Subcutaneous abdominal adipose tissue (tissue), 5 donors: ENCODE measurements around the gene SLC43A3.

ENCODE experiments used
- H3K27ac ChIP-seq: one replicate; pipeline ENCODE4 v1.7.0; 2013; ENCODE audit warnings: low read depth, mild to moderate bottlenecking, inconsistent platforms, low read length, moderate library complexity
- H3K27me3 ChIP-seq, 5 donors: one replicate each; pipeline ENCODE4 v1.7.0; 2013; ENCODE audit warnings: low read length in 5 of 5, inconsistent platforms in 1 of 5; ENCODE audit not compliant: control insufficient read depth in 5 of 5, insufficient read depth in 4 of 5
- H3K36me3 ChIP-seq, 5 donors: one replicate each; pipeline ENCODE4 v1.7.0; 2013; ENCODE audit warnings: low read length in 5 of 5; ENCODE audit not compliant: control insufficient read depth in 5 of 5, insufficient read depth in 5 of 5
- H3K4me1 ChIP-seq, 5 donors: one replicate each; pipeline ENCODE4 v1.7.0; 2013; ENCODE audit warnings: low read length in 5 of 5, mild to moderate bottlenecking in 3 of 5, moderate library complexity in 1 of 5; ENCODE audit not compliant: control insufficient read depth in 5 of 5, insufficient read depth in 5 of 5
- H3K4me3 ChIP-seq, 5 donors: one replicate each; pipeline ENCODE4 v1.7.0; 2013; ENCODE audit warnings: low read length in 5 of 5, low read depth in 1 of 5
- H3K9ac ChIP-seq, 5 donors: one replicate each; pipeline ENCODE4 v1.7.0; 2013; ENCODE audit warnings: low read length in 5 of 5, mild to moderate bottlenecking in 4 of 5, moderate library complexity in 3 of 5
- H3K9me3 ChIP-seq, 5 donors: one replicate each; pipeline ENCODE4 v1.7.0; 2013; ENCODE audit warnings: low read length in 5 of 5; ENCODE audit not compliant: control insufficient read depth in 5 of 5
- donor health status: healthy.
- donor health status: healthy.
- donor health status: healthy.
- donor health status: healthy.
- donor health status: healthy.

SLC43A3 gene

DNA sequence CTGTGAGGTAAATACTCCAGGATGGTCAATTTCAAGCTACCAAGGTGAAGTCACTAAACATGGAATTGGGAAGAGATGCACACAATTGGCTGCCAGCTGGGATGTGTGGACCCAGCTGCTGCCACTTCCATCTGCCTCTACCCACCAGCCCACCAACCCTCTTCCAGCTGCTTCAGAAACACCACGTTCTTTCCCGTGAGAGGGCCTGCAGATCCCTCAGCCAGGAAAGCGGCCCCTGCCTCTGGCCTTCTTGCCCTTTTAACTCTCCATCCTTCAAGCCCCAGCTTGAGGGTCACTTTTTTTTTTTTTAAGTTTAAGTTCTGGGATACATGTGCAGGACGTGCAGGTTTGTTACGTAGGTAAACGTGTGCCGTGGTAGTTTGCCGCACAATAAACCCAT, 65.9 kb downstream of the SLC43A3 start:
- peaks cover 0 to 2% (median 0%) of the 10 kb centered on the region in 5 donors for H3K9me3 ChIP-seq
- H3K4me3 ChIP-seq: no peak overlapping the region
- no peak overlapping the region for H3K9ac ChIP-seq
- H3K36me3 ChIP-seq: no peaks in the 10 kb centered on the region
- H3K27ac ChIP-seq: no peak overlapping the region
- peaks cover 0 to 3% (median 0%) of the 10 kb centered on the region in 5 donors for H3K4me1 ChIP-seq
- H3K27me3 ChIP-seq: peaks cover 0 to 5% (median 0%) of the 10 kb centered on the region in 5 donors

GRCh38 chr11:57359896-57360690, 66.8 kb downstream of the SLC43A3 start:
- Histone ChIP-seq H3K27ac (no peak overlapping the region), H3K27me3 (peaks cover 0 to 5% (median 0%) of the 10 kb centered on the region in 5 donors), H3K9ac (no peak overlapping the region), H3K4me1 (peaks cover 0 to 3% (median 0%) of the 10 kb centered on the region in 5 donors), H3K36me3 (no peaks in the 10 kb centered on the region), H3K9me3 (peaks cover 0 to 2% (median 0%) of the 10 kb centered on the region in 5 donors), H3K4me3 (no peak overlapping the region)

DNA sequence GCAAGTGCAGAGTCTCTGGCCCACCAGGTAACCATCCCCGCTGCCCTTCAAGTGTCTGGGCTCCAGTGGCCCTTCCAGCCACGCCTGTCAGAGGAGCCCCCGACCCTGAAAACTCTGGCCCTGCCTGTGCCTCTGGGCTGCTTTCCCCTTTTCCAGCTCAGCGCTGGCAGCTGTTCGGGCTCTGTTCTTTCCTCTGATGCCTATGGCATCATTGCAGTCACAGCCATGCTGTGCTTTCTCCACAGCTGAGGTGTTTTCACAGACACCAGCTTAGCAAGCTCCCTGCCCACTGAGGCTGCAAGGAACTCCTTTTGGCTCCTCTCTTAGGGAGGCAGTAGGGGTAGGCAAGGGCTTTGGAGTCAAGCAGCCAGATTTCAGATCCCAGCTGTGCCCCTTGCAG, 67.5 kb downstream of the SLC43A3 start:
- peaks cover 0 to 3% (median 0%) of the 10 kb centered on the region in 5 donors for H3K4me1 ChIP-seq
- H3K27ac ChIP-seq: no peak overlapping the region
- H3K27me3 ChIP-seq: peaks cover 0 to 5% (median 0%) of the 10 kb centered on the region in 5 donors
- H3K9me3 ChIP-seq: peaks cover 0 to 2% (median 0%) of the 10 kb centered on the region in 5 donors
- no peak overlapping the region for H3K4me3 ChIP-seq
- no peaks in the 10 kb centered on the region for H3K36me3 ChIP-seq
- H3K9ac ChIP-seq: no peak overlapping the region

- Histone ChIP-seq H3K27ac (no peak overlapping the region), H3K27me3 (peaks cover 0 to 5% (median 0%) of the 10 kb centered on the region in 5 donors), H3K9ac (no peak overlapping the region), H3K4me3 (no peak overlapping the region), H3K4me1 (peaks cover 0 to 3% (median 0%) of the 10 kb centered on the region in 5 donors), H3K36me3 (no peaks in the 10 kb centered on the region), H3K9me3 (peaks cover 0 to 2% (median 0%) of the 10 kb centered on the region in 5 donors)
These were observed 67.9 kb downstream of the SLC43A3 start for GRCh38 chr11:57358991-57359390.

GRCh38 chr11:57358543-57358961, 68.4 kb downstream of the SLC43A3 start:
- Histone ChIP-seq H3K9ac (no peak overlapping the region), H3K27ac (no peak overlapping the region), H3K9me3 (peaks cover 0 to 2% (median 0%) of the 10 kb centered on the region in 5 donors), H3K36me3 (no peaks in the 10 kb centered on the region), H3K4me3 (no peak overlapping the region), H3K27me3 (peaks cover 0 to 5% (median 0%) of the 10 kb centered on the region in 5 donors), H3K4me1 (peaks cover 0 to 3% (median 0%) of the 10 kb centered on the region in 5 donors)

DNA sequence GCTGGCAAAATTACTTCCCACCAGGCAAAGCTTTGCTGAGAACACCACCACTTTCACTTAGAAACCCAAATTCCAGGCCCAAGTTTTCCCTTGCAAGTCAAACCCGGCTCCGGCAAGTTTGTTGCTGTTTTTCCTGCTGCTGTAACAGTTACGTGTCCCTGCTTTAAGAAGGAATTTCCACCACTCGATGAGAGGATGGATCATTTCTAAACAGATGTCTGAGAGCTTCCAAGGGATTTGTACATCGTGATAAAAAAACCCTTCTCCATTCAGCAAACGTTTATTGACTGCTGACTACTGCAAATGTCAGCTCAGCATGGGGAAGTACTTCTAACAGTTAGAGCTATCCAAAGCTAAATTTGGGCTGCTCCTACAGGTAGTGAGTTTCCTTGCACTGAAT, 69.1 kb downstream of the SLC43A3 start:
- Histone ChIP-seq H3K27ac (no peak overlapping the region), H3K36me3 (no peaks in the 10 kb centered on the region), H3K27me3 (peaks cover 0 to 3% (median 0%) of the 10 kb centered on the region in 5 donors), H3K4me3 (no peak overlapping the region), H3K4me1 (peaks cover 0 to 3% (median 0%) of the 10 kb centered on the region in 5 donors), H3K9me3 (no peaks in the 10 kb centered on the region), H3K9ac (no peak overlapping the region)

- H3K27me3 ChIP-seq: no peaks in the 10 kb centered on the region
- H3K9ac ChIP-seq: no peak overlapping the region
- H3K4me3 ChIP-seq: no peak overlapping the region
- H3K27ac ChIP-seq: no peak overlapping the region
- H3K9me3 ChIP-seq: no peaks in the 10 kb centered on the region
- H3K36me3 ChIP-seq: no peaks in the 10 kb centered on the region
- H3K4me1 ChIP-seq: peaks cover 0 to 3% (median 0%) of the 10 kb centered on the region in 5 donors
These were observed 69.6 kb downstream of the SLC43A3 start for GRCh38 chr11:57357310-57357709.
